Kidney epithelial cell (primary cell): ENCODE results near the gene PDHA1. TPM values are rescaled to one million over a fixed set of nuclear protein-coding genes. Genes with fewer than 3 reads are reported as not detected.

Experiments
- DNase-seq: peaks from one replicate; pipeline ENCODE4 v3.0.0-alpha.2; 2010; ENCODE audit warnings: low read depth
- H3K27me3 ChIP-seq: 2 replicates; pipeline ENCODE4 v1.6.0; 2011; ENCODE audit warnings: low read length; ENCODE audit not compliant: control insufficient read depth, insufficient read depth
- H3K36me3 ChIP-seq: 2 replicates; pipeline ENCODE4 v1.5.1; 2011; ENCODE audit warnings: low read length; ENCODE audit not compliant: control insufficient read depth, insufficient read depth
- H3K4me3 ChIP-seq: 2 replicates; pipeline ENCODE4 v1.5.1; 2011; ENCODE audit warnings: low read depth, mild to moderate bottlenecking, control low read depth, low read length
- CTCF ChIP-seq: IDR thresholded peaks from 2 replicates; pipeline ENCODE4 v1.5.1; 2011; ENCODE audit warnings: mild to moderate bottlenecking, moderate library complexity, low read length, control low read depth, inconsistent platforms; ENCODE audit not compliant: insufficient read depth, poor library complexity, severe bottlenecking
- total RNA-seq: library from RNA; depleted of rRNA; stranded (reverse); fragments of >200 nt; gene quantifications from 2 replicates; pipeline ENCODE4 v1.2.3, GENCODE V29; 2015

The PDHA1 gene
- total RNA-seq, result 40.6 and 74.7 TPM in 2 replicates

GRCh38 chrX:19343535-19344408 lies at the start of gene PDHA1:
PDHA1 (plus strand) TSS chrX:19343927; CDS start chrX:19344038, 111 bp downstream.
- Histone ChIP-seq H3K4me3 (peak within 1 kb of the TSS; percentile 46), H3K27me3 (no peaks in the 10 kb centered on the region), H3K36me3 (no peaks in the 10 kb centered on the region)
- no peak for TF ChIP-seq CTCF
- peak; percentile 39 for DNase-seq

GRCh38 chrX:19303256-19303880 lies 40.4 kb upstream of the PDHA1 start:
- Histone ChIP-seq H3K4me3 (no peak overlapping the region), H3K27me3 (no peaks in the 10 kb centered on the region), H3K36me3 (no peaks in the 10 kb centered on the region)
- DNase-seq, result no peak
- no peak for TF ChIP-seq CTCF

- no peaks in the 10 kb centered on the region for H3K27me3 ChIP-seq
- H3K36me3 ChIP-seq, result no peaks in the 10 kb centered on the region
- no peak for DNase-seq
- no peak overlapping the region for H3K4me3 ChIP-seq
- no peak for TF ChIP-seq CTCF
Measured at GRCh38 chrX:19326567-19326966, 17.2 kb upstream of the PDHA1 start.

- no peak for TF ChIP-seq CTCF
- Histone ChIP-seq H3K4me3 (no peak overlapping the region), H3K36me3 (no peaks in the 10 kb centered on the region), H3K27me3 (no peaks in the 10 kb centered on the region)
- no peak for DNase-seq
Measured at GRCh38 chrX:19331831-19332230, 11.9 kb upstream of the PDHA1 start.

GRCh38 chrX:19332983-19333382 lies 10.7 kb upstream of the PDHA1 start:
- no peak for DNase-seq
- TF ChIP-seq CTCF, result no peak
- H3K27me3 ChIP-seq, result no peaks in the 10 kb centered on the region
- H3K4me3 ChIP-seq, result no peak overlapping the region
- no peaks in the 10 kb centered on the region for H3K36me3 ChIP-seq
